ENCODE data around the gene LTB.

LTB gene

GRCh38 chr6:31575335-31575901, 6.8 kb downstream of the LTB start, which contains the start of gene TNF:
Gene TNF (plus strand): TSS chr6:31575565. CDS start chr6:31575742, 177 bp downstream.
- peak within 1 kb of the TSS; percentile 95 for H3K27ac Mint-ChIP-seq
- peak; percentile 13 for ATAC-seq (ENCODE audit: low read depth)
- H3K9me3 Mint-ChIP-seq = no peaks in the 10 kb centered on the region
- H3K4me1 Mint-ChIP-seq = peaks cover 63% of the 10 kb centered on the region
- H3K4me3 Mint-ChIP-seq = peak within 1 kb of the TSS; percentile 88
- peaks cover 9% of the 10 kb centered on the region for H3K36me3 Mint-ChIP-seq
- DNase-seq (ENCODE audit: low spot score in 2 of 2) = peak in 1 of 2 donors; percentile 29
- H3K27me3 Mint-ChIP-seq = no peaks in the 10 kb centered on the region

GRCh38 chr6:31574106-31575061, 7.8 kb downstream of the LTB start:
- no peak for DNase-seq (ENCODE audit: low spot score in 2 of 2)
- no peak for ATAC-seq (ENCODE audit: low read depth)
- H3K27me3 Mint-ChIP-seq = no peaks in the 10 kb centered on the region
- H3K27ac Mint-ChIP-seq = peak overlapping the region; percentile 95
- peaks cover 7% of the 10 kb centered on the region for H3K36me3 Mint-ChIP-seq
- H3K4me1 Mint-ChIP-seq = peaks cover 64% of the 10 kb centered on the region
- H3K4me3 Mint-ChIP-seq = peak overlapping the region; percentile 88
- H3K9me3 Mint-ChIP-seq = no peaks in the 10 kb centered on the region

GRCh38 chr6:31573239-31574105, 8.8 kb downstream of the LTB start:
- ATAC-seq (ENCODE audit: low read depth) (no peak), DNase-seq (ENCODE audit: low spot score in 2 of 2) (no peak)
- H3K27me3 Mint-ChIP-seq = no peaks in the 10 kb centered on the region
- H3K4me1 Mint-ChIP-seq = peaks cover 65% of the 10 kb centered on the region
- peak overlapping the region; percentile 96 for H3K4me3 Mint-ChIP-seq
- H3K9me3 Mint-ChIP-seq = no peaks in the 10 kb centered on the region
- peak overlapping the region; percentile 95 for H3K27ac Mint-ChIP-seq
- peaks cover 7% of the 10 kb centered on the region for H3K36me3 Mint-ChIP-seq

- DNase-seq (ENCODE audit: low spot score in 2 of 2) (peak; percentile 60 to 71), ATAC-seq (ENCODE audit: low read depth) (peak; percentile 58)
- Mint-ChIP-seq H3K27me3 (no peaks in the 10 kb centered on the region), H3K4me1 (peaks cover 73% of the 10 kb centered on the region), H3K27ac (peak within 1 kb of the TSS; percentile 95), H3K9me3 (no peaks in the 10 kb centered on the region), H3K4me3 (peak within 1 kb of the TSS; percentile 96), H3K36me3 (peaks cover 13% of the 10 kb centered on the region)
Observed at GRCh38 chr6:31572041-31572911, 9.9 kb downstream of the LTB start, which contains the start of gene LTA. Gene LTA (plus strand): TSS chr6:31572289. CDS start chr6:31572743, 454 bp downstream.

GRCh38 chr6:31569861-31570536, 12.2 kb downstream of the LTB start:
- ATAC-seq (ENCODE audit: low read depth) (no peak), DNase-seq (ENCODE audit: low spot score in 2 of 2) (no peak)
- Mint-ChIP-seq H3K4me1 (peaks cover 64% of the 10 kb centered on the region), H3K27ac (peak overlapping the region; percentile 98), H3K9me3 (no peaks in the 10 kb centered on the region), H3K36me3 (peaks cover 7% of the 10 kb centered on the region), H3K27me3 (no peaks in the 10 kb centered on the region), H3K4me3 (no peak overlapping the region)

GRCh38 chr6:31568537-31568961, 13.7 kb downstream of the LTB start:
- Mint-ChIP-seq H3K27me3 (no peaks in the 10 kb centered on the region), H3K4me1 (peaks cover 59% of the 10 kb centered on the region), H3K4me3 (peak overlapping the region; percentile 64), H3K9me3 (no peaks in the 10 kb centered on the region), H3K36me3 (peaks cover 16% of the 10 kb centered on the region), H3K27ac (peak overlapping the region; percentile 98)
- ATAC-seq (ENCODE audit: low read depth) (peak; percentile 79), DNase-seq (ENCODE audit: low spot score in 2 of 2) (peak; percentile 46 to 73)

GRCh38 chr6:31567531-31568370, 14.5 kb downstream of the LTB start:
- ATAC-seq (ENCODE audit: low read depth) (no peak), DNase-seq (ENCODE audit: low spot score in 2 of 2) (no peak)
- H3K27ac Mint-ChIP-seq = peak overlapping the region; percentile 98

GRCh38 chr6:31560697-31561058, 21.5 kb downstream of the LTB start:
- no peaks in the 10 kb centered on the region for H3K27me3 Mint-ChIP-seq
- peak overlapping the region; percentile 90 for H3K4me3 Mint-ChIP-seq
- ATAC-seq (ENCODE audit: low read depth) (no peak), DNase-seq (ENCODE audit: low spot score in 2 of 2) (no peak)
- peaks cover 66% of the 10 kb centered on the region for H3K4me1 Mint-ChIP-seq
- peaks cover 16% of the 10 kb centered on the region for H3K36me3 Mint-ChIP-seq
- H3K27ac Mint-ChIP-seq = peak overlapping the region; percentile 94
- no peaks in the 10 kb centered on the region for H3K9me3 Mint-ChIP-seq

More at GRCh38 chr6:31567531-31568370, 14.5 kb downstream of the LTB start:
- no peaks in the 10 kb centered on the region for H3K9me3 Mint-ChIP-seq
- peaks cover 20% of the 10 kb centered on the region for H3K36me3 Mint-ChIP-seq
- H3K27me3 Mint-ChIP-seq = no peaks in the 10 kb centered on the region
- H3K4me3 Mint-ChIP-seq = peak overlapping the region; percentile 64
- H3K4me1 Mint-ChIP-seq = peaks cover 56% of the 10 kb centered on the region

GRCh38 chr6:31559958-31560696, 22.1 kb downstream of the LTB start:
- Mint-ChIP-seq H3K4me3 (peak overlapping the region; percentile 90), H3K4me1 (peaks cover 63% of the 10 kb centered on the region), H3K9me3 (no peaks in the 10 kb centered on the region), H3K27me3 (no peaks in the 10 kb centered on the region), H3K36me3 (peaks cover 16% of the 10 kb centered on the region), H3K27ac (peak overlapping the region; percentile 94)
- DNase-seq (ENCODE audit: low spot score in 2 of 2) (peak in 1 of 2 donors; percentile 54), ATAC-seq (ENCODE audit: low read depth) (peak; percentile 66)

- H3K4me3 Mint-ChIP-seq = peak overlapping the region; percentile 90
- DNase-seq (ENCODE audit: low spot score in 2 of 2) (no peak), ATAC-seq (ENCODE audit: low read depth) (peak; percentile 17)
- H3K27ac Mint-ChIP-seq = peak overlapping the region; percentile 94
- peaks cover 10% of the 10 kb centered on the region for H3K36me3 Mint-ChIP-seq
- H3K4me1 Mint-ChIP-seq = peaks cover 60% of the 10 kb centered on the region
- no peaks in the 10 kb centered on the region for H3K27me3 Mint-ChIP-seq
- no peaks in the 10 kb centered on the region for H3K9me3 Mint-ChIP-seq
Observed at GRCh38 chr6:31559606-31559957, 22.6 kb downstream of the LTB start.

- peak overlapping the region; percentile 94 for H3K27ac Mint-ChIP-seq
- DNase-seq (ENCODE audit: low spot score in 2 of 2) = peak in 1 of 2 donors; percentile 70
- peaks cover 59% of the 10 kb centered on the region for H3K4me1 Mint-ChIP-seq
- H3K4me3 Mint-ChIP-seq = peak overlapping the region; percentile 90
- H3K27me3 Mint-ChIP-seq = no peaks in the 10 kb centered on the region
- ATAC-seq (ENCODE audit: low read depth) = peak; percentile 77
- H3K9me3 Mint-ChIP-seq = no peaks in the 10 kb centered on the region
- H3K36me3 Mint-ChIP-seq = peaks cover 8% of the 10 kb centered on the region
Observed at GRCh38 chr6:31558631-31559500, 23.4 kb downstream of the LTB start.

Measured in memory B cell (primary cell).